Activated CD8-positive, alpha-beta memory T cell treated with anti-CD3 and anti-CD28 coated beads, Interleukin-2, amount 50 U/mL, for 1 hour (primary cell): ENCODE data around the gene PDE9A.

ENCODE experiments used
- DNase-seq: peaks from one replicate; pipeline ENCODE4 v3.0.0-alpha.2; 2020; ENCODE audit errors: extremely low read depth

PDE9A gene

DNA sequence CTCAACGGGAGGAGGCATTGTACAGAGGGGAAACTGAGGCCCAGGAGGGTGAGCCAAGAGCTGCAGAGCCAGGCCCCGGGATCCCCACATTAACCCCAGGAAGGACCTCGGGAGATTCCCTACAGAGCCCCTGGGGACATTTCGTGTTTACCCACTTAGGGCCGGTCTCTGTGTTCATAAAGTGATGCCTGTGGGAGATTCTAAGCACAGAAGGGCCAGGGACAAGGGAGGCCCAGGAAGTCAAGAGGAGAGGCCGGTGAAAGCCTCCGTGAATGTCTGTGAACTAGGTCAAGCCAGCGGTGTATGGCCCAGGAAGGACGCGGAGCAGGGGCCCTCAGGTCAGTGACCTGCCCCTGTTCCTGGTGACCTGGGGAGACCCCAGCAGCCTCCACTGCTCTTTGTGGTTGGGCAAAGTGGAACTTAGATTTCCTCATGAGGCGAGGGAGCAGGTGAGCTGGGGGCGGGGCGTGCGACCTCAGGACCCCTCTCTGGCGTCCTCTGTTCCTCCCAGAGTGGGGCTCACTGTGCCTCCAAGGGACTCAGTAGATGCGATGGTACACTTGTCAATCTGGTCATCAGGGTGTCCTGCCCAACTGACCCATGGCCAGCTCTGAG lies 34.9 kb downstream of the PDE9A start:
- DNase-seq: no peak

GRCh38 chr21:42688841-42689371 lies 35.5 kb downstream of the PDE9A start:
- no peak for DNase-seq

DNA sequence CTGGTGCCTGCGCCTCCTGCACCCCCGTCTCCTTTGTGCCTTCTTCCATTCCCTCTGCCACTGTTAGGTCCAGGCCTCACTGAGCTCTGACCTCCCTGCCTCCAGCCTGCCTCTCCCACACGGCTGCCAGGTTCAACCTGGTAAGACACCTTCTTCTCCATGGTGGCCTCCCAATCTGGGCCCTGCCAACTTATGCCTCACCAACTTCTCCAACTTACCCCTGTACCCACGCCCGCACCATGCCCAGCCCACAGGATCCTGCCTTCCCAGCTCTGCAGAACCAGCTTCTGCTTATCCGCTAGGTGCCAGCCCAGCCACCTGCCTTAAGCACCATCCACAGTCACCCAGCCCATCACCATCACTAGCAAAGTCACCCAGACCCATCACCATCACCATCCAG lies 37.2 kb downstream of the PDE9A start:
- no peak for DNase-seq

DNA sequence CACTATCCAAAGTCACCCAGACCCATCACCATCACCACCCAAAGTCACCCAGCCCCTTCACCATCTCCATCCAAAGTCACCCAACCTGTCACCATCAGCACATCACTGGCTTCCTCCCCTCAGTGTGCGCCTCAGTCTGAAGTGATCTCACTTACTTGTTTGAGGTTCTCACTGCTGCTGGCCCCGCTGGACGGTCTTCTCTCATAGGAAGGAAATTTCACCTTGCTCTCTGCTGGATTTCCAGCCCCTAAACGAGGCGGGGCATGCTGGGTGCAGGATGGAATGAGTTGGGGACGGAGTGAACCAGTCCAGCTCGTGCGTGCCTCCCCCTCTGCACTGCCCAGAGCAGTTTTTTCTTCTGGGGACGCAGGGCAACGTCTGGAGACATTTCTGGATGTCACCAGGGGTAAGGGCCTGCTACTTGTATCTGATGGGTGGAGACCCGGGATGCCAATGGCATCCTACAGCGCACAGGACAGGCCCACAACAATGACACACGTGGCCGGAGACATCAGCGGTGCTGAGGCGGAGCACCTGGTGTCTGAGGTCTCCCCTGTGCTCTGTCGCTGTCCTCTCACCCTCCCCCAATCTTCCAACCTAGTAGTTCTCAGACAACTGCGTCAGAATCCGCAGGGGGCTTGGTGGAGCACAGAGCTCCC lies 38.6 kb downstream of the PDE9A start:
- DNase-seq: no peak

- DNase-seq: no peak
Observed at GRCh38 chr21:42692688-42693087, 39.3 kb downstream of the PDE9A start.

GRCh38 chr21:42694751-42695696 lies 41.6 kb downstream of the PDE9A start:
- DNase-seq: no peak

GRCh38 chr21:42695697-42696380 lies 42.4 kb downstream of the PDE9A start:
- DNase-seq: no peak

- DNase-seq: no peak
Observed at GRCh38 chr21:42696501-42697040, 43.1 kb downstream of the PDE9A start.

DNA sequence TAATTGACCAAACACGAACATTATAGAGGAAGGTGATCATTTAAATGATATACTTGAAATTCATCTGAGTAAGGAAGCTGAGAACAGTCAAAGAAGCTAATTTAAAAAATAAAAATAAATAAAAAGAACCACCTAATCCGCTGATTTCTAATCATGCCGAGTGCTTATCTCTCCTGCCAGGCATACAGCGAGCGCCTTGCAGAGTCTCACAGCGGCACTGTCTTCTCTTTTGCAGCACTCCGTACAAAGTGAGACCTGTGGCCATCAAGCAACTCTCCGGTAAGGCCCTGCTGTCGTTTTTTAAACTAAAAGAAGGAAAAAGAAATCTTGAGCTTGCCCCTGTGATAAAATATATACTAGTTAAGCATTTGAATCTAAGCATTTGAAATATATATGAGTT lies 45.3 kb downstream of the PDE9A start:
- DNase-seq: no peak

GRCh38 chr21:42699196-42699595 lies 45.8 kb downstream of the PDE9A start:
- no peak for DNase-seq

DNA sequence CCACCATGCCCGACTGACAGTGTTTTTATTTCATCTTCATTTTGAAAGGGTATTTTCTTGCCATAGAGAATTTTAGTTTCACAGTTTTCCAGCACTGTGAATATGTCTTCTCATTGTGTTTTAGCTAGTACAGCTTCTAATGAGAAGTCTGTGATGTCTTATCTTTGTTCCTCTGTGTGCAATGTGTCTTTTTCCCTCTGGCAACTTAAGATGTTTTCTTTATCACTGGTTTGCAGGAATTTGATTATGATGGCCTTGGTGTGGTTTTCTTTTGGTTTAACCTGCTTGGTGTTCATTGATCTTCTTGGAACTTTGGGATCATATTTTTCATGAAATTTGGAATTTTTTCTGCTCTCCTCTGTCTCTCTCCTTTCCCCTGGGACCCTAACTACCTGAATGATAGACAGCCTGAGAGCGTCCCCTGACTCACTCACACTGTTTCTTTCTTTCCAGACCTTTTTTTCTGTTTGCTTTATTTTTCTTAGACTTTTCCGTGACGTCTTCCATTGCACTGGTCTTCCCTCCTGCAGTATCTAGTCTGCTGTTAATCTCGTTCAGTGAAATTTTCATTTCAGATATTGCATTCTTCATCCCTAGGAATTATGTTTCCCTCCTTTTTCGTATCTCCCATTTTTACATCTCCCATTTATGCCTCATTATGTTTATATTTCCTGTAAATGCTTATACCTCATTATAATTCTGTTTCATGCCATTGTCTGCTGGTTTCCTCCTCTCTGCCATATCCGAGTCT lies 48.5 kb downstream of the PDE9A start:
- DNase-seq: no peak

DNA sequence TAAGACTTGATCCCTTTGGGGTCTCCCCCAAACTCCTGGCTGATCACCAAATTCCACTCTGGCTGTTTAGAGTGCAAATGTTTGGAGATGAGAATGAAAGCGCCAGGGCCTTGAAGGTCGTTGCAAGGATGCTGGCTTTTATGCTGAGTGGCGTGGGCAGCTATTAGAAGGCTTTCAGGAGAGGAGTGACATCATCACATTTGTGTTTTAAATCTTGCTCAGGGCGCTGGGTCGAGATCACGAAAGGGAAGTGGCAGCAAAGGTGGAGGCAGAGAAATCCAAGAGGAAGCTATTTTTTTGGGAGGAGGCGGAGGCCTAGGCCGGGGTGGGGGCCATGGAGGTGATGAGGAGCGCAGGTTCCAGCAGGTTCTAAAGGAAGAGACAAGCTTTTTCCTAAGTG lies 49.3 kb downstream of the PDE9A start:
- no peak for DNase-seq

GRCh38 chr21:42703136-42703908 lies 49.9 kb downstream of the PDE9A start:
- DNase-seq: no peak

- DNase-seq: no peak
Observed at GRCh38 chr21:42703965-42704364, 50.5 kb downstream of the PDE9A start.

GRCh38 chr21:42704861-42705260 lies 51.4 kb downstream of the PDE9A start:
- DNase-seq: no peak

- no peak for DNase-seq
Observed at GRCh38 chr21:42705346-42705745, 51.9 kb downstream of the PDE9A start.

DNA sequence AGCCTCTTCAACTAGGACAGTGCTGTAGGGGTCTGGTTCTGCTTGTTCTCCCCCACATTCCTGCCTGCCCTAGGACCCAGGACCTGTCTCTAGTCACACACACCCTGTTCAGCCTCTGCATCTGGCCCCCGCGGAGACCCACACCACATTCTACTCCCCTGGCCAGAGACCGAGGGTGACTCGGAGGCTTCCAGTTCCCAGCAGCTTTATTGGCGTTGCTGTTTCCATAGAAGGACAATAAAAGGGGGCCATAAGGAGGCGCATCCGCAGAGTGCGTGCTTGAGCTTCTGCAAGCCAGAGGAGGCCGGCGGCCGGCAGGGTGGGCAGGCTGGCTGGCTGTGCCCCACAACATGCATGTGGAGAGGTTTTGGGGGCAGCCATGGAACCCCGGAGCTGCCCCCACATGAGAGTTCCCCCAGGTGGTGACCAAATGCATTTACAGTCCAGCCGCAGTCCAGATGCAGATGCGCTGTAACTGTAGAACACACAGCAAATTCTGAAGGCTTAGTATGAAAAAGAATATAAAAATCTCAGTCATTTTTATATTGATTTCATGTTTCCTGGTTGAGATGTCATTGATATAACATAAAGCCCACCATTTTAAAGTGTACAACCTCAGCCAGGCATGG lies 52.4 kb downstream of the PDE9A start:
- no peak for DNase-seq

DNA sequence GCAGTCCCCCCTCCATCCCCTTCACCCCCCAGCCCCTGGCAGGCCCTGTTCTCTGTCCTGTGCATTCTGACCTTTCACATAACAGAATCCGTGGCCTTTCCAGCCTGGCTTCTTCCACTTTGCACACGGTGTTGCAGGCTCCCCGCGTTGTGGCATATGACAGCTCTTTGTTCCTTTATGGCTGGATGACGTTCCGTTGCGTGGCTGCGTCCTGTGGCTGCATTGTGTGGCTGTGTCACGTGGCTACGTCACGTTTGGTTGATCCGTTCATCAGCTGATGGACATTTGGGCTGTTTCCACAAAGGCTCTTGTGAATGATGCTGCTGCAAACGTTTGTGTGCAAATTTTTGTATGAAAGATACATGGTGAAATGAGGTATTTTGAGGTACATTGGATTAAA lies 53.3 kb downstream of the PDE9A start:
- DNase-seq: no peak

GRCh38 chr21:42707207-42707830 lies 53.9 kb downstream of the PDE9A start:
- DNase-seq: no peak
